Measurements from ENCODE around the gene SPEN. TPM values are rescaled to one million over a fixed set of nuclear protein-coding genes. Genes with fewer than 3 reads are reported as not detected.

SPEN gene
- total RNA-seq, 2 experiments from 2014 or later = 73.5 to 76.7 TPM

- POLR2A ChIA-PET = no interaction called here
- CTCF ChIA-PET = no interaction called here
- no peaks in the 10 kb centered on the region for H3K4me1 ChIP-seq (ENCODE audit: insufficient read depth, low read length)
- no peak overlapping the region for H3K27ac Mint-ChIP-seq
- ATAC-seq (ENCODE audit: poor library complexity) (no peak), DNase-seq (no peak)
- H3K4me1 Mint-ChIP-seq (ENCODE audit: low read depth) = no peaks in the 10 kb centered on the region
- intact Hi-C loops (cut with DNase I, micrococcal nuclease) = loop anchor here in 1 of 2 experiments (2.0 kb wide), 1 partner anchor 20 kb away; no protein-coding TSS in a partner anchor
- TF ChIP-seq CTCF (IDR thresholded peaks at IDR 0.05) = no peak
- H3K4me3 ChIP-seq (ENCODE audit: low read length) = no peak overlapping the region
- H3K36me3 Mint-ChIP-seq (ENCODE audit: low read depth) = peaks cover 98% of the 10 kb centered on the region
- no peaks in the 10 kb centered on the region for H3K9me3 ChIP-seq (ENCODE audit: control insufficient read depth in 1 of 2, insufficient read depth in 1 of 2, low read length in 2 of 2)
- H3K36me3 ChIP-seq (ENCODE audit: insufficient read depth, low read length) = peaks cover 96% of the 10 kb centered on the region
- no peak overlapping the region for H3K27ac ChIP-seq (ENCODE audit: low read depth in 1 of 2, low read length in 2 of 2)
- no peaks in the 10 kb centered on the region for H3K27me3 ChIP-seq (ENCODE audit: control insufficient read depth in 1 of 2, insufficient read depth in 2 of 2, low read length in 2 of 2)
- H3K27me3 Mint-ChIP-seq = no peaks in the 10 kb centered on the region
- H3K4me3 Mint-ChIP-seq = no peak overlapping the region
- no peaks in the 10 kb centered on the region for H3K9me3 Mint-ChIP-seq
Measured at GRCh38 chr1:15932612-15933011, 85.1 kb downstream of the SPEN start.

- peaks cover 96% of the 10 kb centered on the region for H3K36me3 ChIP-seq (ENCODE audit: insufficient read depth, low read length)
- Mint-ChIP-seq H3K4me1 (ENCODE audit: low read depth) (no peaks in the 10 kb centered on the region), H3K27ac (no peak overlapping the region), H3K9me3 (no peaks in the 10 kb centered on the region), H3K27me3 (no peaks in the 10 kb centered on the region), H3K4me3 (no peak overlapping the region), H3K36me3 (ENCODE audit: low read depth) (peaks cover 98% of the 10 kb centered on the region)
- CTCF ChIA-PET = no interaction called here
- intact Hi-C loops (cut with DNase I, micrococcal nuclease) = loop anchor here in 1 of 2 experiments (2.0 kb wide), 1 partner anchor 19 kb away; no protein-coding TSS in a partner anchor
- ATAC-seq (ENCODE audit: poor library complexity) (no peak), DNase-seq (no peak)
- no peak overlapping the region for H3K4me3 ChIP-seq (ENCODE audit: low read length)
- H3K27ac ChIP-seq (ENCODE audit: low read depth in 1 of 2, low read length in 2 of 2) = no peak overlapping the region
- no peak for TF ChIP-seq CTCF (IDR thresholded peaks at IDR 0.05)
- H3K9me3 ChIP-seq (ENCODE audit: control insufficient read depth in 1 of 2, insufficient read depth in 1 of 2, low read length in 2 of 2) = no peaks in the 10 kb centered on the region
- H3K27me3 ChIP-seq (ENCODE audit: control insufficient read depth in 1 of 2, insufficient read depth in 2 of 2, low read length in 2 of 2) = no peaks in the 10 kb centered on the region
- POLR2A ChIA-PET = no interaction called here
- no peaks in the 10 kb centered on the region for H3K4me1 ChIP-seq (ENCODE audit: insufficient read depth, low read length)
Measured at GRCh38 chr1:15933684-15934083, 86.2 kb downstream of the SPEN start.

GRCh38 chr1:15934211-15935055, 86.9 kb downstream of the SPEN start:
- CTCF ChIA-PET = no interaction called here
- Mint-ChIP-seq H3K36me3 (ENCODE audit: low read depth) (peaks cover 98% of the 10 kb centered on the region), H3K27me3 (no peaks in the 10 kb centered on the region), H3K4me1 (ENCODE audit: low read depth) (no peaks in the 10 kb centered on the region), H3K9me3 (no peaks in the 10 kb centered on the region), H3K27ac (no peak overlapping the region), H3K4me3 (no peak overlapping the region)
- intact Hi-C loops (cut with DNase I, micrococcal nuclease) = no loop called here
- H3K9me3 ChIP-seq (ENCODE audit: control insufficient read depth in 1 of 2, insufficient read depth in 1 of 2, low read length in 2 of 2) = no peaks in the 10 kb centered on the region
- no peaks in the 10 kb centered on the region for H3K27me3 ChIP-seq (ENCODE audit: control insufficient read depth in 1 of 2, insufficient read depth in 2 of 2, low read length in 2 of 2)
- H3K36me3 ChIP-seq (ENCODE audit: insufficient read depth, low read length) = peaks cover 96% of the 10 kb centered on the region
- no peak for TF ChIP-seq CTCF (IDR thresholded peaks at IDR 0.05)
- ATAC-seq (ENCODE audit: poor library complexity) (no peak), DNase-seq (no peak)
- no peak overlapping the region for H3K27ac ChIP-seq (ENCODE audit: low read depth in 1 of 2, low read length in 2 of 2)
- no peaks in the 10 kb centered on the region for H3K4me1 ChIP-seq (ENCODE audit: insufficient read depth, low read length)
- no peak overlapping the region for H3K4me3 ChIP-seq (ENCODE audit: low read length)
- POLR2A ChIA-PET = no interaction called here
